A549 (cell line): ENCODE measurements around the gene MARCHF4.

ENCODE experiments used
- EP300 ChIP-seq, 2 experiments: fragments of >200 bp; sonication (Bioruptor Twin); formaldehyde crosslinking; IDR thresholded peaks; 2 replicates in 1 of 2; 3 replicates in 1 of 2; pipeline ENCODE4 v1.6.1; 2016 to 2017
- GATA3 ChIP-seq: IDR thresholded peaks from 2 replicates; pipeline ENCODE4 v1.6.1; 2012; ENCODE audit warnings: borderline replicate concordance
- HOXA7 ChIP-seq: fragments of 250-450 bp; sonication (Bioruptor Pico); IDR thresholded peaks from 2 replicates; pipeline ENCODE4 v1.5.0; 2020; ENCODE audit warnings: mild to moderate bottlenecking, moderate library complexity
- TF ChIP-seq, protein P1 (sequence below): fragments of >200 bp; sonication (Bioruptor Twin); formaldehyde crosslinking; IDR thresholded peaks from 3 replicates; pipeline ENCODE4 v1.5.1; 2016

- TF ChIP-seq, protein P1, sequence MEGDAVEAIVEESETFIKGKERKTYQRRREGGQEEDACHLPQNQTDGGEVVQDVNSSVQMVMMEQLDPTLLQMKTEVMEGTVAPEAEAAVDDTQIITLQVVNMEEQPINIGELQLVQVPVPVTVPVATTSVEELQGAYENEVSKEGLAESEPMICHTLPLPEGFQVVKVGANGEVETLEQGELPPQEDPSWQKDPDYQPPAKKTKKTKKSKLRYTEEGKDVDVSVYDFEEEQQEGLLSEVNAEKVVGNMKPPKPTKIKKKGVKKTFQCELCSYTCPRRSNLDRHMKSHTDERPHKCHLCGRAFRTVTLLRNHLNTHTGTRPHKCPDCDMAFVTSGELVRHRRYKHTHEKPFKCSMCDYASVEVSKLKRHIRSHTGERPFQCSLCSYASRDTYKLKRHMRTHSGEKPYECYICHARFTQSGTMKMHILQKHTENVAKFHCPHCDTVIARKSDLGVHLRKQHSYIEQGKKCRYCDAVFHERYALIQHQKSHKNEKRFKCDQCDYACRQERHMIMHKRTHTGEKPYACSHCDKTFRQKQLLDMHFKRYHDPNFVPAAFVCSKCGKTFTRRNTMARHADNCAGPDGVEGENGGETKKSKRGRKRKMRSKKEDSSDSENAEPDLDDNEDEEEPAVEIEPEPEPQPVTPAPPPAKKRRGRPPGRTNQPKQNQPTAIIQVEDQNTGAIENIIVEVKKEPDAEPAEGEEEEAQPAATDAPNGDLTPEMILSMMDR: no peak
- TF ChIP-seq EP300 (IDR thresholded peaks at IDR 0.05): no peak
- no peak for TF ChIP-seq HOXA7 (CRISPR knock-in tag)
- no peak for TF ChIP-seq GATA3
Observed at GRCh38 chr2:216349366-216349765, 22.9 kb downstream of the MARCHF4 start.
